ENCODE data around the gene S100A6.

GRCh38 chr1:153577624-153578051, 41.8 kb upstream of the S100A6 start:
- no peak for TF ChIP-seq POLR2A (IDR thresholded peaks at IDR 0.05; ENCODE audit: low read length)
- TF ChIP-seq GATA1 (IDR thresholded peaks at IDR 0.05; ENCODE audit: low read depth, low read length): no peak

Data from erythroblast (primary cell).